ENCODE data around the gene MACROD2. TPM values are rescaled to one million over a fixed set of nuclear protein-coding genes. Genes with fewer than 3 reads are reported as not detected.

The MACROD2 gene
- polyA plus RNA-seq, 2 of the 4 experiments (the other 2 are of a cell fraction), result 0.96 to 1.3 TPM

DNA sequence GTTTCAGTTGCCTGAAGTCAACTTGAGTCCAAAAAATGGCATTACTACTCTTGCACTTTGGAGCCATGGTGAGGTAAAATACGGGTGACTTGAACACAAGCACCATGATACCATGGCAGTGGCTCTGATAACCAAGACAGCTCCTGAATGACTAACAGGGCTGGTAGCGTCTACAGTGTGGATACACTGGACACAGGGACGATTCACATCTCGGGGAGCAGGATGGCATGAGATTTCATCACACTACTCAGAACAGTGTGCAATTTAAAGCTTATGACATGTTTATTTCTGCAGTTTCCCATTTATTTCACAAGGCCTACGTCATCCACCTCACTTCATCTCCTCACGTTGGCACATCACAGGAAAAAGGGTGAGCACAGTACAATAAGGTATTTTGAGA is 1627.1 kb downstream of the MACROD2 start:
- FAIRE-seq, result no peak
- CTCF ChIA-PET, result no interaction called here
- no peaks in the 10 kb centered on the region for H3K4me1 ChIP-seq
- POLR2A ChIA-PET, result no interaction called here
- no peaks in the 10 kb centered on the region for H3K9me3 ChIP-seq
- DNase-seq (ENCODE audit: low read depth in 1 of 2, low spot score in 1 of 2), result no peak
- WGBS (ENCODE audit: missing lambda C conversion rate), result 9% methylated on average over 6 of the region's 6 CpGs
- no peak for TF ChIP-seq MAFK (IDR thresholded peaks at IDR 0.05; ENCODE audit: partially characterized antibody)
- TF ChIP-seq HOXB5 (CRISPR knock-in tag; IDR thresholded peaks at IDR 0.05), result no peak
- no peak for TF ChIP-seq BHLHE40 (IDR thresholded peaks at IDR 0.05; ENCODE audit: low read depth, low read length)
- TF ChIP-seq SREBF2 (IDR thresholded peaks at IDR 0.05), result no peak
- TF ChIP-seq FOSB (CRISPR knock-in tag; IDR thresholded peaks at IDR 0.05), result no peak
- TF ChIP-seq RAD21 (conservative IDR thresholded peaks at IDR 0.05 in 1 of 2, IDR thresholded peaks at IDR 0.05 in 1 of 2), result no peak
- ATAC-seq, result no peak
- no peak overlapping the region for H3K27ac ChIP-seq
- H3K4me3 ChIP-seq, result no peak overlapping the region
- H3K4me2 ChIP-seq, result no peak overlapping the region

DNA sequence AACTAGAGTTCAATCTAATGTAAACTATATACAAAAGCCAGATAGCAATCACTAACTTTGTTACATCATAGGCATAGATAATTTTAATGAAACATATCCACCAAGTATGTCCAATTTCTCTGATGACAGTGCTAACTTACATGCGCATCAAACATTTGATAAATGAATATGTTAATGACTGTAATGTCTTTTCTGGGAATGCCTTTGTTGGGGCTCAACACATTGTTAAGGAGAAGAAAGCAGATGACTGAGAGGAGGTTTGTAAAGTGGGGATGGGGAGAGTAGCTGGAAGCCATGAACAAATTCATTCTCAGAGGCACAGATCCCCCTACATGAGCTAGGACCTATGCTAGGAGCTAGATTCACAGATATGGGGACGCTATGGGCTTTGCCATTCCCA is 1627.9 kb downstream of the MACROD2 start:
- DNase-seq (ENCODE audit: low read depth in 1 of 2, low spot score in 1 of 2) (no peak), ATAC-seq (no peak), FAIRE-seq (no peak)
- Histone ChIP-seq H3K9me3 (no peaks in the 10 kb centered on the region), H3K4me2 (no peak overlapping the region), H3K4me1 (no peaks in the 10 kb centered on the region), H3K27ac (no peak overlapping the region), H3K4me3 (no peak overlapping the region)
- ChIA-PET CTCF (no interaction called here), POLR2A (no interaction called here)
- TF ChIP-seq TFCP2L1 (CRISPR knock-in tag; IDR thresholded peaks at IDR 0.05), result no peak
- TF ChIP-seq, protein P1, sequence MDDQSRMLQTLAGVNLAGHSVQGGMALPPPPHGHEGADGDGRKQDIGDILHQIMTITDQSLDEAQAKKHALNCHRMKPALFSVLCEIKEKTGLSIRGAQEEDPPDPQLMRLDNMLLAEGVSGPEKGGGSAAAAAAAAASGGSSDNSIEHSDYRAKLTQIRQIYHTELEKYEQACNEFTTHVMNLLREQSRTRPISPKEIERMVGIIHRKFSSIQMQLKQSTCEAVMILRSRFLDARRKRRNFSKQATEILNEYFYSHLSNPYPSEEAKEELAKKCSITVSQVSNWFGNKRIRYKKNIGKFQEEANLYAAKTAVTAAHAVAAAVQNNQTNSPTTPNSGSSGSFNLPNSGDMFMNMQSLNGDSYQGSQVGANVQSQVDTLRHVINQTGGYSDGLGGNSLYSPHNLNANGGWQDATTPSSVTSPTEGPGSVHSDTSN (IDR thresholded peaks at IDR 0.05), result no peak
- TF ChIP-seq, protein P2, sequence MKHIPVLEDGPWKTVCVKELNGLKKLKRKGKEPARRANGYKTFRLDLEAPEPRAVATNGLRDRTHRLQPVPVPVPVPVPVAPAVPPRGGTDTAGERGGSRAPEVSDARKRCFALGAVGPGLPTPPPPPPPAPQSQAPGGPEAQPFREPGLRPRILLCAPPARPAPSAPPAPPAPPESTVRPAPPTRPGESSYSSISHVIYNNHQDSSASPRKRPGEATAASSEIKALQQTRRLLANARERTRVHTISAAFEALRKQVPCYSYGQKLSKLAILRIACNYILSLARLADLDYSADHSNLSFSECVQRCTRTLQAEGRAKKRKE (CRISPR knock-in tag; IDR thresholded peaks at IDR 0.05; ENCODE audit: low read depth), result no peak
- 50% methylated on average over 2 of the region's 2 CpGs for WGBS (ENCODE audit: missing lambda C conversion rate)

DNA sequence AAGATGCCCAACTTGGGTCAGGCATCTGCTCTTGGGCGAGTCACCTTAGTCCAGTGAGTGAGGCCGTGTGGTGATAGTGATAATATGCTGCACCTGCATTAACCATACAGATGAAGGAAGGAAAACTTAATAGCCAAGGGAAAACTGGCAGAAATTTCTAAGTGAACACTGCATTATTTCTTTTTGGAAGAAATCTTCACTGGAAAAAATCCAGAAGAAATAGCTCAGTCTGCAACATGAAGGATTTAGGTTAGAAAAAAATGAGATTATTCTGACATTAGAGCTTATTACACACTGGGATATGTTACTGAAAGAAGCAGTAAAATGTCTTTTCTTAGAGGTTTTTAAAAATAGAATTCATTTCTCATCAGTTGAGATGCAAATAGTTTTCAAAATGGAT is 1630.7 kb downstream of the MACROD2 start:
- Histone ChIP-seq H3K4me1 (no peaks in the 10 kb centered on the region), H3K4me3 (no peak overlapping the region), H3K4me2 (no peak overlapping the region), H3K27ac (no peak overlapping the region), H3K9me3 (no peaks in the 10 kb centered on the region)
- ATAC-seq, result no peak
- no peak for FAIRE-seq
- CTCF ChIA-PET, result no interaction called here
- 4% methylated on average over 2 of the region's 2 CpGs for WGBS (ENCODE audit: missing lambda C conversion rate)
- POLR2A ChIA-PET, result no interaction called here
- DNase-seq (ENCODE audit: low read depth in 1 of 2, low spot score in 1 of 2), result no peak
- TF ChIP-seq ZNF302 (CRISPR knock-in tag; IDR thresholded peaks at IDR 0.05), result no peak
- no peak for TF ChIP-seq POLR2A (IDR thresholded peaks at IDR 0.05; ENCODE audit: low read length)
- TF ChIP-seq ESRRA (IDR thresholded peaks at IDR 0.05; ENCODE audit: borderline replicate concordance, low read length), result no peak
- no peak for TF ChIP-seq EHMT2 (IDR thresholded peaks at IDR 0.05; ENCODE audit: low read depth)
- TF ChIP-seq SREBF2 (IDR thresholded peaks at IDR 0.05), result no peak
- TF ChIP-seq CBX2 (IDR thresholded peaks at IDR 0.05; ENCODE audit: borderline replicate concordance, low read depth), result no peak
- no peak for TF ChIP-seq POLR2AphosphoS2 (conservative IDR thresholded peaks at IDR 0.05; ENCODE audit: low read length)
- TF ChIP-seq CHD2 (IDR thresholded peaks at IDR 0.05; ENCODE audit: low read length, partially characterized antibody), result no peak
- TF ChIP-seq NPAS2 (CRISPR knock-in tag; IDR thresholded peaks at IDR 0.05; ENCODE audit: borderline replicate concordance), result no peak
- TF ChIP-seq TFCP2L1 (CRISPR knock-in tag; IDR thresholded peaks at IDR 0.05), result no peak
- TF ChIP-seq, protein P2 (CRISPR knock-in tag; IDR thresholded peaks at IDR 0.05; ENCODE audit: low read depth), result no peak
- no peak for TF ChIP-seq JUNB (IDR thresholded peaks at IDR 0.05)
- TF ChIP-seq MYC (IDR thresholded peaks at IDR 0.05; ENCODE audit: borderline replicate concordance, low read length), result no peak
- TF ChIP-seq, protein P1 (IDR thresholded peaks at IDR 0.05), result no peak
- no peak for TF ChIP-seq HEYL (CRISPR knock-in tag; IDR thresholded peaks at IDR 0.05)
- TF ChIP-seq FOXS1 (CRISPR knock-in tag; IDR thresholded peaks at IDR 0.05), result no peak

Measured in A549 (cell line).